Body of pancreas (tissue), 4 donors: ENCODE results near the gene MECP2.

Experiments
- POLR2A ChIP-seq, 3 donors: fragments of 450-650 bp; IDR thresholded peaks; one replicate each; pipeline ENCODE4 v1.6.1; 2016; ENCODE audit warnings: antibody characterized with exemption in 3 of 3, mild to moderate bottlenecking in 2 of 3
- TF ChIP-seq, protein P1 (sequence below), 7 experiments: fragments of 450-650 bp in 4 of 7; fragments of 200-600 bp in 3 of 7; sonication (generic) in 3 of 7; IDR thresholded peaks; one replicate each; pipeline ENCODE4 v1.5.1; 2016 to 2019; ENCODE audit warnings: antibody characterized with exemption in 7 of 7

DNA sequence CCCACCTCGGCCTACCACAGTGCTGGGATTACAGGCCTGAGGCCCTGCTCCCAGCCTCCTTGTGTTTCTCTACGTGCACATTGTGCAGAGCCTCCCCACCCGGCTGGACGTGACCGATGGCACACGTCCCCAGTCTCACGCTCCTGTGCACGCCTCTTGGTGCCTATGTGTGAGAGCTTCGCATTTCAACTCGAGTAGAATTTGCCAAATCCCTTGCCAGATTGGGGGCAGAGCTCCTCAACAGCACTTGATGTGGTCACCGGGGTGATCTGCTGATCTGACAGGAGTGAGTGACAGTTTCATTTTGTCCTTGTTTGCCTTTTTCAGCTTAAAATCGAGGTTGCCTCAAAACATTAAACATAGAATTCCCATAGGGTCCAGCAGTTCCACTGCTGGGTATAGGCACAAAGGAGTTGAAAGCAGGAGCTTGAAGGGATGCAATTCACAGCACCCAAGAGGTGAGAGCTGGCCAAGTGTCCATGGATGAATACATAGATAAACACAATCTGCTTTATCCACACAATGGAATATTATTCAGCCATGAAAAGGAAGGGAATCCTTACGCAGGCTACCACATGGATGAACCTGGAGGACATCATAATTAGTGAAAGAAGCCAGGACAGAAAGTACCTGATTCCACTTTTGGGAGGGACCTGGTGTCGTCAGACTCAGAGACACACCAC is 107.4 kb downstream of the MECP2 start:
- TF ChIP-seq POLR2A (IDR thresholded peaks at IDR 0.05), result no peak
- TF ChIP-seq, protein P1, sequence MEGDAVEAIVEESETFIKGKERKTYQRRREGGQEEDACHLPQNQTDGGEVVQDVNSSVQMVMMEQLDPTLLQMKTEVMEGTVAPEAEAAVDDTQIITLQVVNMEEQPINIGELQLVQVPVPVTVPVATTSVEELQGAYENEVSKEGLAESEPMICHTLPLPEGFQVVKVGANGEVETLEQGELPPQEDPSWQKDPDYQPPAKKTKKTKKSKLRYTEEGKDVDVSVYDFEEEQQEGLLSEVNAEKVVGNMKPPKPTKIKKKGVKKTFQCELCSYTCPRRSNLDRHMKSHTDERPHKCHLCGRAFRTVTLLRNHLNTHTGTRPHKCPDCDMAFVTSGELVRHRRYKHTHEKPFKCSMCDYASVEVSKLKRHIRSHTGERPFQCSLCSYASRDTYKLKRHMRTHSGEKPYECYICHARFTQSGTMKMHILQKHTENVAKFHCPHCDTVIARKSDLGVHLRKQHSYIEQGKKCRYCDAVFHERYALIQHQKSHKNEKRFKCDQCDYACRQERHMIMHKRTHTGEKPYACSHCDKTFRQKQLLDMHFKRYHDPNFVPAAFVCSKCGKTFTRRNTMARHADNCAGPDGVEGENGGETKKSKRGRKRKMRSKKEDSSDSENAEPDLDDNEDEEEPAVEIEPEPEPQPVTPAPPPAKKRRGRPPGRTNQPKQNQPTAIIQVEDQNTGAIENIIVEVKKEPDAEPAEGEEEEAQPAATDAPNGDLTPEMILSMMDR (IDR thresholded peaks at IDR 0.05), result no peak
